ENCODE data around the gene NUCB1.
"Not testable (repeated sequence)": the region's sequence is repeated elsewhere in the genome, so short reads cannot be mapped to it uniquely, and the experiment has no call there.

DNA sequence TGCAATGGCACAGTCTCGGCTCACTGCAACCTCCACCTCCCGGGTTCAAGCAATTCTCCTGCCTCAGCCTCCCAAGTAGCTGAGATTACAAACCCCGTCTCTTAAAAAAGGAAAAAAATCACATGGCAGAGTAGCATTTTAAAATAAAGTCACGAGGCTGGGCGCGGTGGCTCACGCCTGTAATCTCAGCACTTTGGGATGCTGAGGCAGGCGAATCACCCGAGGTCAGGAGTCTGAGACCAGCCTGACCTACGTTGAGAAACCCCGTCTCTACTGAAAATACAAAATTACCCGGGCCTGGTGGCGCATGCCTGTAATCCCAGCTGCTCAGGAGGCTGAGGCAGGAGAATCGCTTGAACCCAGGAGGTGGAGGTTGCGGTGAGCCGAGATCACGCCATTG lies 27.6 kb downstream of the NUCB1 start:
- TF ChIP-seq, protein P1, sequence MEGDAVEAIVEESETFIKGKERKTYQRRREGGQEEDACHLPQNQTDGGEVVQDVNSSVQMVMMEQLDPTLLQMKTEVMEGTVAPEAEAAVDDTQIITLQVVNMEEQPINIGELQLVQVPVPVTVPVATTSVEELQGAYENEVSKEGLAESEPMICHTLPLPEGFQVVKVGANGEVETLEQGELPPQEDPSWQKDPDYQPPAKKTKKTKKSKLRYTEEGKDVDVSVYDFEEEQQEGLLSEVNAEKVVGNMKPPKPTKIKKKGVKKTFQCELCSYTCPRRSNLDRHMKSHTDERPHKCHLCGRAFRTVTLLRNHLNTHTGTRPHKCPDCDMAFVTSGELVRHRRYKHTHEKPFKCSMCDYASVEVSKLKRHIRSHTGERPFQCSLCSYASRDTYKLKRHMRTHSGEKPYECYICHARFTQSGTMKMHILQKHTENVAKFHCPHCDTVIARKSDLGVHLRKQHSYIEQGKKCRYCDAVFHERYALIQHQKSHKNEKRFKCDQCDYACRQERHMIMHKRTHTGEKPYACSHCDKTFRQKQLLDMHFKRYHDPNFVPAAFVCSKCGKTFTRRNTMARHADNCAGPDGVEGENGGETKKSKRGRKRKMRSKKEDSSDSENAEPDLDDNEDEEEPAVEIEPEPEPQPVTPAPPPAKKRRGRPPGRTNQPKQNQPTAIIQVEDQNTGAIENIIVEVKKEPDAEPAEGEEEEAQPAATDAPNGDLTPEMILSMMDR (IDR thresholded peaks at IDR 0.05; ENCODE audit: low read depth, low read length, missing input control) = not testable (repeated sequence)
- not testable (repeated sequence) for TF ChIP-seq JUND (IDR thresholded peaks at IDR 0.05); EGR1 (IDR thresholded peaks at IDR 0.05; ENCODE audit: low read depth in 2 of 2); YY1 (IDR thresholded peaks at IDR 0.05)
- TF ChIP-seq, protein P2, sequence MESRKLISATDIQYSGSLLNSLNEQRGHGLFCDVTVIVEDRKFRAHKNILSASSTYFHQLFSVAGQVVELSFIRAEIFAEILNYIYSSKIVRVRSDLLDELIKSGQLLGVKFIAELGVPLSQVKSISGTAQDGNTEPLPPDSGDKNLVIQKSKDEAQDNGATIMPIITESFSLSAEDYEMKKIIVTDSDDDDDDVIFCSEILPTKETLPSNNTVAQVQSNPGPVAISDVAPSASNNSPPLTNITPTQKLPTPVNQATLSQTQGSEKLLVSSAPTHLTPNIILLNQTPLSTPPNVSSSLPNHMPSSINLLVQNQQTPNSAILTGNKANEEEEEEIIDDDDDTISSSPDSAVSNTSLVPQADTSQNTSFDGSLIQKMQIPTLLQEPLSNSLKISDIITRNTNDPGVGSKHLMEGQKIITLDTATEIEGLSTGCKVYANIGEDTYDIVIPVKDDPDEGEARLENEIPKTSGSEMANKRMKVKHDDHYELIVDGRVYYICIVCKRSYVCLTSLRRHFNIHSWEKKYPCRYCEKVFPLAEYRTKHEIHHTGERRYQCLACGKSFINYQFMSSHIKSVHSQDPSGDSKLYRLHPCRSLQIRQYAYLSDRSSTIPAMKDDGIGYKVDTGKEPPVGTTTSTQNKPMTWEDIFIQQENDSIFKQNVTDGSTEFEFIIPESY (IDR thresholded peaks at IDR 0.05) = not testable (repeated sequence)
